A204.1 (cell line): ENCODE data around the gene NUP58.

Experiments used
- FAIRE-seq: peaks from 2 replicates; lab custom pipeline; 2012; peaks lifted over from hg19 to GRCh38; lab: Jason Lieb, UNC

NUP58 gene

GRCh38 chr13:25301347-25302113 lies at the start of gene NUP58:
NUP58 (plus strand) TSS chr13:25301625; CDS start chr13:25301774, 149 bp downstream.
- FAIRE-seq: peak; percentile 97

GRCh38 chr13:25252225-25252624 lies 49.2 kb upstream of the NUP58 start:
- FAIRE-seq: no peak

GRCh38 chr13:25252752-25253151 lies 48.7 kb upstream of the NUP58 start:
- no peak for FAIRE-seq

- FAIRE-seq: no peak
Observed at GRCh38 chr13:25253702-25254101, 47.7 kb upstream of the NUP58 start.

- no peak for FAIRE-seq
Observed at GRCh38 chr13:25262261-25262660, 39.2 kb upstream of the NUP58 start.

GRCh38 chr13:25266706-25267105 lies 34.7 kb upstream of the NUP58 start:
- no peak for FAIRE-seq

GRCh38 chr13:25267715-25268114 lies 33.7 kb upstream of the NUP58 start:
- FAIRE-seq: no peak

GRCh38 chr13:25268561-25268960 lies 32.9 kb upstream of the NUP58 start:
- no peak for FAIRE-seq

- no peak for FAIRE-seq
Observed at GRCh38 chr13:25276748-25277147, 24.7 kb upstream of the NUP58 start.

- FAIRE-seq: no peak
Observed at GRCh38 chr13:25280396-25280795, 21.0 kb upstream of the NUP58 start.

GRCh38 chr13:25281193-25281934 lies 20.1 kb upstream of the NUP58 start:
- FAIRE-seq: no peak

- no peak for FAIRE-seq
Observed at GRCh38 chr13:25281935-25282332, 19.5 kb upstream of the NUP58 start.

GRCh38 chr13:25286308-25286968 lies 15.0 kb upstream of the NUP58 start:
- FAIRE-seq: peak; percentile 21

- FAIRE-seq: no peak
Observed at GRCh38 chr13:25286969-25287961, 14.2 kb upstream of the NUP58 start, which contains the start of gene MTMR6. MTMR6 (minus strand) TSS chr13:25287488; CDS start chr13:25287247, 241 bp downstream.

- no peak for FAIRE-seq
Observed at GRCh38 chr13:25288966-25289365, 12.5 kb upstream of the NUP58 start.

GRCh38 chr13:25291691-25292090 lies 9.7 kb upstream of the NUP58 start:
- no peak for FAIRE-seq

- FAIRE-seq: no peak
Observed at GRCh38 chr13:25292301-25292700, 9.1 kb upstream of the NUP58 start.

GRCh38 chr13:25295228-25295627 lies 6.2 kb upstream of the NUP58 start:
- no peak for FAIRE-seq

GRCh38 chr13:25295701-25296100 lies 5.7 kb upstream of the NUP58 start:
- FAIRE-seq: no peak

GRCh38 chr13:25300861-25301346 lies 521 bp upstream of the NUP58 start:
- FAIRE-seq: no peak

- no peak for FAIRE-seq
Observed at GRCh38 chr13:25302121-25302520, 696 bp downstream of the NUP58 start.
